GM19023 (cell line): ENCODE measurements around the gene HDHD3.
A peak's percentile ranks its signal among the peaks of the same experiment; 100 is the strongest.

Source experiments
- ATAC-seq: cut with Tn5 transposase; IDR thresholded peaks from one replicate; pipeline ENCODE4 v1.9.1; 2021; ENCODE audit warnings: mild to moderate bottlenecking, moderate library complexity; ENCODE audit not compliant: unreplicated experiment

Gene HDHD3

GRCh38 chr9:113340011-113340699 lies 36.6 kb downstream of the HDHD3 start, which contains the start of gene WDR31:
WDR31 (minus strand) TSS chr9:113340275; CDS start chr9:113332022, 8,253 bp downstream.
- peak; percentile 100 for ATAC-seq

- ATAC-seq = no peak
Observed at GRCh38 chr9:113337714-113338113, 39.1 kb downstream of the HDHD3 start.

- no peak for ATAC-seq
Observed at GRCh38 chr9:113331780-113332179, 45.0 kb downstream of the HDHD3 start.

- no peak for ATAC-seq
Observed at GRCh38 chr9:113328045-113328782, 48.6 kb downstream of the HDHD3 start.

GRCh38 chr9:113326230-113326629 lies 50.6 kb downstream of the HDHD3 start:
- no peak for ATAC-seq
